ENCODE data around the gene NPHP3.

- TF ChIP-seq, protein P1, sequence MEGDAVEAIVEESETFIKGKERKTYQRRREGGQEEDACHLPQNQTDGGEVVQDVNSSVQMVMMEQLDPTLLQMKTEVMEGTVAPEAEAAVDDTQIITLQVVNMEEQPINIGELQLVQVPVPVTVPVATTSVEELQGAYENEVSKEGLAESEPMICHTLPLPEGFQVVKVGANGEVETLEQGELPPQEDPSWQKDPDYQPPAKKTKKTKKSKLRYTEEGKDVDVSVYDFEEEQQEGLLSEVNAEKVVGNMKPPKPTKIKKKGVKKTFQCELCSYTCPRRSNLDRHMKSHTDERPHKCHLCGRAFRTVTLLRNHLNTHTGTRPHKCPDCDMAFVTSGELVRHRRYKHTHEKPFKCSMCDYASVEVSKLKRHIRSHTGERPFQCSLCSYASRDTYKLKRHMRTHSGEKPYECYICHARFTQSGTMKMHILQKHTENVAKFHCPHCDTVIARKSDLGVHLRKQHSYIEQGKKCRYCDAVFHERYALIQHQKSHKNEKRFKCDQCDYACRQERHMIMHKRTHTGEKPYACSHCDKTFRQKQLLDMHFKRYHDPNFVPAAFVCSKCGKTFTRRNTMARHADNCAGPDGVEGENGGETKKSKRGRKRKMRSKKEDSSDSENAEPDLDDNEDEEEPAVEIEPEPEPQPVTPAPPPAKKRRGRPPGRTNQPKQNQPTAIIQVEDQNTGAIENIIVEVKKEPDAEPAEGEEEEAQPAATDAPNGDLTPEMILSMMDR (IDR thresholded peaks at IDR 0.05), result no peak
- TF ChIP-seq EP300 (IDR thresholded peaks at IDR 0.05) (no peak), POLR2A (IDR thresholded peaks at IDR 0.05; ENCODE audit: low read depth) (no peak), POLR2AphosphoS5 (IDR thresholded peaks at IDR 0.05) (no peak)
Measured at GRCh38 chr3:132654190-132654589, 68.0 kb downstream of the NPHP3 start.

Data from esophagus muscularis mucosa (tissue), 4 donors.